Sigmoid colon (tissue), 4 donors: ENCODE data around the gene TSSK2.

Source experiments
- CTCF ChIP-seq, 4 experiments: fragments of 450-650 bp in 3 of 4; fragments of 200-600 bp in 1 of 4; IDR thresholded peaks; one replicate each; pipeline ENCODE4 v1.5.1; 2016 to 2019; ENCODE audit warnings: antibody characterized with exemption in 4 of 4, mild to moderate bottlenecking in 3 of 4, moderate library complexity in 2 of 4
- EP300 ChIP-seq, 4 donors: sonication (generic); formaldehyde crosslinking; IDR thresholded peaks; one replicate each; pipeline ENCODE4 v1.6.1; 2017; ENCODE audit warnings: antibody characterized with exemption in 4 of 4
- POLR2A ChIP-seq, 2 donors: fragments of 450-650 bp; IDR thresholded peaks; one replicate each; pipeline ENCODE4 v1.6.1; 2016; ENCODE audit warnings: antibody characterized with exemption in 2 of 2, mild to moderate bottlenecking in 2 of 2, moderate library complexity in 2 of 2

DNA sequence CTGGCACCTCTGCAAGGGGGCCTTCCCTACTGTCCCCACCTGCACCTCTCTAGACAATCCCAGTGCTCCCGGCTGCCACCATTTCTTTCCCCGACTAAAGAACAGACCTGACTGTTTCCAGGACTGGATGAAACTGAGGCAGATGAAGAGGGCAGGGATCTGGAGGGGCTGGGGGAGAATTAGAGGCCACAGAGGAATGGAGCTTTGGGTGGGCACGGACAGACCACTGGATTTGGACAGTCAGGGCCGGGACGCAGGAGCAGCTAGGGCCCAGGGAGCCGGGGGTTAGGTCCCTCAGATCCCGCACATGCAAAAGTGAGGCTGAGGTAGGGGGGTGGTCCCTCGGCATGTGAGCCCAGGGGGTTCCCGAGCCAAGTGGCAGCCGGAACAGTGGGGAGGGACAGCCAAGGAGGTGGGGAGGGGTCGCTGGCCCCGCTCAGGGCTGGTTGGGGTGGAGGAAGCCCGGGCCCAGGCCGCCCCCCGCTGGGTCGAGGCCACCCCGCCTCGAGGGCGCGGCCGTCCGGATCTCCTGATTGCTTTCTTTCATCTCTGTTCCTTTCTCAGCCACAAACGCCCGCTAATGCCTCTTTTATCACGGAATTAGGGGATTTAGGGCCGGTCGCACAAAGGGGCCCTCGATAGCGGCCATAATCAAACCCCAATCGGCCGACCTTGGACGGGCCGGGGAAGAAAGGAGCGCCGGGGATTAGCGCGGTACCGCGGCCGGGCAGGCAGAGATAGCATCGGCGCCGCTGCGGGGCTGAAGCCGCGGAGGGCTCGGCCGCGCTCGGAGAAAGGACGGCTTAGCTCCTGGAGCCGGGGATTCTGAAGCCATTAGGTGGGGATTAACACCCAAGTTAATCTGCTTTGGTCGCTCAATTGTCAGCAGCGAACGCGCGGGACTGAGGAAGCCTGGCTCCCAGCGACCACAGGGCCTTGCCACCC, 38.2 kb downstream of the TSSK2 start:
- TF ChIP-seq POLR2A (IDR thresholded peaks at IDR 0.05) = no peak
- no peak for TF ChIP-seq CTCF (IDR thresholded peaks at IDR 0.05)
- TF ChIP-seq EP300 (IDR thresholded peaks at IDR 0.05) = no peak
